Measurements from ENCODE around the gene TTC39B. TPM values are rescaled to one million over a fixed set of nuclear protein-coding genes. Genes with fewer than 3 reads are reported as not detected.

The TTC39B gene
- total RNA-seq, 1 donor from 2014 or later, result 8.7 TPM

DNA sequence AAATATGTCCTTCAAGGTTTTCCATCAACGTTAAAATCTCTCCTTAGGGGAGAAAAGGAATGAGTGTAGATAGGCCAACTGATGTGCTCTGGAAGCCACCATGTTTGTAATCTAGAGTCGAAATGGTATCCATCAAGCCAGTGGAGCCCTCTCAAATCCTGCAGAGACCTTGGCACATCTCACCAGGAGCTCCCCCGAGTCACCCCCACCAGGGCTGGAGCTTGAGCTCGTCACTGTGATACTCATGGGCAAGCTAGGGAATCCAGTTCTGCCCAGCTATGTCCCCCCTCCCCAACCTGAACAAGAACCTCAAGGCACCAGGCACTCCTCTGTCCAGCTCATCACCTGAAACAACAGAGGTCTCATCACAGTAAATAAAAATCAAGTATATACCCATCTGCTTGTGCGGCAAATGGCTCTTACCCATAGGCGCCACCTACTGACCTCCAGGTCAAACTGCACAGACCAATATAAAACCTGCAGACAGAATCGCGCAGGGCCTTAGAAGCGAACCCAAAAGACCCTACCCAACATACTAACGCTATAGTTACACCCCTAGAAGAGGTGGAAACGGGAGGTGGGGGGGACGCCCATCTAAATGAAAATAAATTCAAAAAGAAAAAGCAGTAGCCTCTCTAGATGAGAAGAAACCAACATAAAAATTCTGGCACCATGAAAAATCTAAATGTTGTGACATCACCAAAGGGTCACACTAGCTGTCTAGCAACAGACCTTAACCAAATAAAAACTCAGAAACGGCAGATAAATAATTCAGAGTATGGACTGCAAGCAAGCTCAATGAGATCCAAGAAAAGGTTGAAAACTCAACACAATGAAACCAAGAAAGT is 75.0 kb downstream of the TTC39B start:
- no peak for FAIRE-seq

GRCh38 chr9:15229409-15229808 is 77.6 kb downstream of the TTC39B start:
- TF ChIP-seq, protein P1, sequence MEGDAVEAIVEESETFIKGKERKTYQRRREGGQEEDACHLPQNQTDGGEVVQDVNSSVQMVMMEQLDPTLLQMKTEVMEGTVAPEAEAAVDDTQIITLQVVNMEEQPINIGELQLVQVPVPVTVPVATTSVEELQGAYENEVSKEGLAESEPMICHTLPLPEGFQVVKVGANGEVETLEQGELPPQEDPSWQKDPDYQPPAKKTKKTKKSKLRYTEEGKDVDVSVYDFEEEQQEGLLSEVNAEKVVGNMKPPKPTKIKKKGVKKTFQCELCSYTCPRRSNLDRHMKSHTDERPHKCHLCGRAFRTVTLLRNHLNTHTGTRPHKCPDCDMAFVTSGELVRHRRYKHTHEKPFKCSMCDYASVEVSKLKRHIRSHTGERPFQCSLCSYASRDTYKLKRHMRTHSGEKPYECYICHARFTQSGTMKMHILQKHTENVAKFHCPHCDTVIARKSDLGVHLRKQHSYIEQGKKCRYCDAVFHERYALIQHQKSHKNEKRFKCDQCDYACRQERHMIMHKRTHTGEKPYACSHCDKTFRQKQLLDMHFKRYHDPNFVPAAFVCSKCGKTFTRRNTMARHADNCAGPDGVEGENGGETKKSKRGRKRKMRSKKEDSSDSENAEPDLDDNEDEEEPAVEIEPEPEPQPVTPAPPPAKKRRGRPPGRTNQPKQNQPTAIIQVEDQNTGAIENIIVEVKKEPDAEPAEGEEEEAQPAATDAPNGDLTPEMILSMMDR (IDR thresholded peaks at IDR 0.05; ENCODE audit: insufficient read depth, low read length, severe bottlenecking), result no peak
- DNase-seq (ENCODE audit: low read depth) (no peak), FAIRE-seq (no peak)
- Histone ChIP-seq H3K4me3 (ENCODE audit: low read depth, low read length) (no peak overlapping the region), H3K36me3 (ENCODE audit: control insufficient read depth, insufficient read depth, low read length) (peaks cover 3% of the 10 kb centered on the region), H3K27me3 (ENCODE audit: control insufficient read depth, insufficient read depth, low read length) (no peaks in the 10 kb centered on the region)

More for the DNA sequence above, 75.0 kb downstream of the TTC39B start:
- Histone ChIP-seq H3K4me3 (ENCODE audit: low read depth, low read length) (no peak overlapping the region), H3K36me3 (ENCODE audit: control insufficient read depth, insufficient read depth, low read length) (no peaks in the 10 kb centered on the region), H3K27me3 (ENCODE audit: control insufficient read depth, insufficient read depth, low read length) (no peaks in the 10 kb centered on the region)
- no peak for DNase-seq (ENCODE audit: low read depth)
- TF ChIP-seq, protein P1 (IDR thresholded peaks at IDR 0.05; ENCODE audit: insufficient read depth, low read length, severe bottlenecking), result peak; percentile 56

- no peak for FAIRE-seq
Observed at GRCh38 chr9:15227491-15227890, 79.5 kb downstream of the TTC39B start.

GRCh38 chr9:15225564-15226126 is 81.4 kb downstream of the TTC39B start:
- no peak for FAIRE-seq
- TF ChIP-seq, protein P1 (IDR thresholded peaks at IDR 0.05; ENCODE audit: insufficient read depth, low read length, severe bottlenecking), result no peak
- no peaks in the 10 kb centered on the region for H3K27me3 ChIP-seq (ENCODE audit: control insufficient read depth, insufficient read depth, low read length)
- H3K36me3 ChIP-seq (ENCODE audit: control insufficient read depth, insufficient read depth, low read length), result peaks cover 7% of the 10 kb centered on the region
- DNase-seq (ENCODE audit: low read depth), result no peak
- H3K4me3 ChIP-seq (ENCODE audit: low read depth, low read length), result no peak overlapping the region

More at GRCh38 chr9:15227491-15227890, 79.5 kb downstream of the TTC39B start:
- H3K4me3 ChIP-seq (ENCODE audit: low read depth, low read length), result no peak overlapping the region
- peaks cover 7% of the 10 kb centered on the region for H3K36me3 ChIP-seq (ENCODE audit: control insufficient read depth, insufficient read depth, low read length)
- TF ChIP-seq, protein P1 (IDR thresholded peaks at IDR 0.05; ENCODE audit: insufficient read depth, low read length, severe bottlenecking), result no peak
- no peaks in the 10 kb centered on the region for H3K27me3 ChIP-seq (ENCODE audit: control insufficient read depth, insufficient read depth, low read length)
- no peak for DNase-seq (ENCODE audit: low read depth)

DNA sequence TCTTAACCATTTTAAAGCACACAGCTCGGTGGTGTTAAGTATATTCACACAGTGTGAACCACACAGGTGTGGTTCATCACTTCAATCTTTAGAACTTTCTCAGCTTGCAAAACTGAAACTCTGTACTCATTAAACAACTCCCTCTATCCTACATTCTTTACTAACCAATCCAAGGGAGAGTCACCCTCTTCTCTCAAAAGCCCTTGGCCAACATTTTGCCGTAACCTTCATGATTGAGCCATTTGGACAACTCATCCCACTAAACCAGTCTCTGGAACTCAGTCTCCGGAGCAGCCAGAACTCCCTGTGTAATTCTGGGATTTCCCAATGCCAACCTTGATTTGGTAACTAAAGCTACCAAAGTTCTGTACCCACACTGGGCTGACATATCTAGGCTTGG is 84.7 kb downstream of the TTC39B start:
- peak; percentile 75 for FAIRE-seq
- DNase-seq (ENCODE audit: low read depth), result no peak
- H3K4me3 ChIP-seq (ENCODE audit: low read depth, low read length), result no peak overlapping the region
- no peaks in the 10 kb centered on the region for H3K27me3 ChIP-seq (ENCODE audit: control insufficient read depth, insufficient read depth, low read length)
- H3K36me3 ChIP-seq (ENCODE audit: control insufficient read depth, insufficient read depth, low read length), result peaks cover 7% of the 10 kb centered on the region
- TF ChIP-seq, protein P1 (IDR thresholded peaks at IDR 0.05; ENCODE audit: insufficient read depth, low read length, severe bottlenecking), result no peak

All from bronchial epithelial cell (primary cell).